Transverse colon (tissue), 4 donors: ENCODE measurements around the gene AOC1. TPM values are rescaled to one million over a fixed set of nuclear protein-coding genes. Genes with fewer than 3 reads are reported as not detected.

ENCODE experiments used
- DNase-seq: peaks from one replicate; pipeline ENCODE4 v3.0.0-alpha.2; 2019
- H3K27ac ChIP-seq, 4 donors: fragments of 200-600 bp; sonication (generic); 2 replicates each; pipeline ENCODE4 v1.5.1; 2016 to 2018; ENCODE audit warnings: inconsistent platforms in 4 of 4
- H3K27me3 ChIP-seq: fragments of 200-600 bp; sonication (generic); 2 replicates; pipeline ENCODE4 v1.5.1; 2017; ENCODE audit warnings: inconsistent platforms
- H3K36me3 ChIP-seq, 4 donors: fragments of 200-600 bp; sonication (generic); 2 replicates each; pipeline ENCODE4 v1.5.1; 2017 to 2019; ENCODE audit warnings: inconsistent platforms in 4 of 4
- H3K4me1 ChIP-seq, 4 donors: fragments of 200-600 bp; sonication (generic); 2 replicates each; pipeline ENCODE4 v1.5.1; 2017 to 2020; ENCODE audit warnings: inconsistent platforms in 4 of 4
- H3K4me3 ChIP-seq, 4 donors: fragments of 200-600 bp; sonication (generic); 1 replicate in 1 of 4; 2 replicates in 3 of 4; pipeline versions ENCODE4 v1.5.1 to v1.6.1; 2017 to 2019; ENCODE audit warnings: inconsistent platforms in 4 of 4
- H3K9me3 ChIP-seq, 2 donors: fragments of 200-600 bp; sonication (generic); 2 replicates each; pipeline ENCODE4 v1.5.1; 2017 to 2019; ENCODE audit warnings: inconsistent platforms in 2 of 2
- EP300 ChIP-seq: sonication (generic); formaldehyde crosslinking; IDR thresholded peaks from one replicate; pipeline ENCODE4 v1.6.1; 2017; ENCODE audit warnings: antibody characterized with exemption, low read depth
- POLR2A ChIP-seq: fragments of 450-650 bp; IDR thresholded peaks from one replicate; pipeline ENCODE4 v1.6.1; 2016; ENCODE audit warnings: antibody characterized with exemption, mild to moderate bottlenecking, moderate library complexity
- POLR2AphosphoS5 ChIP-seq, 3 donors: sonication (generic); formaldehyde crosslinking; IDR thresholded peaks; one replicate each; pipeline ENCODE4 v1.6.1; 2016; ENCODE audit warnings: antibody characterized with exemption in 3 of 3
- WGBS, 2 donors: methylation state at CpG; one replicate each; pipeline ENCODE4 v1.1.5; 2018; ENCODE audit warnings: low coverage in 1 of 2; 5-methylcytosine and 5-hydroxymethylcytosine counted together
- in situ Hi-C, 4 donors: fragments of 200-750 bp; cut with MboI; loops; one replicate each; pipeline versions ENCODE4 v1.15.0 to v1.15.1; 2017; ENCODE audit warnings: low sequenced_read_pairs in 3 of 4, low pct_ligation_motif_present in 1 of 4, low pct_unique_long_range_greater_than_20kb in 1 of 4
- intact Hi-C: fragments of 100-400 bp; cut with DNase I; formaldehyde crosslinking; loops from one replicate; pipeline ENCODE4 v1.15.1; 2023; ENCODE audit warnings: low total_unique reads
- total RNA-seq, 4 donors: library from RNA; depleted of rRNA; stranded (reverse); fragments of >200 nt; gene quantifications; one replicate each; pipeline ENCODE4 v1.1.0, GENCODE V29; 2016
- TF ChIP-seq, protein P1 (sequence below), 5 experiments: fragments of 200-600 bp in 3 of 5; fragments of 450-650 bp in 2 of 5; sonication (generic) in 3 of 5; IDR thresholded peaks; 1 replicate in 2 of 5; 2 replicates in 3 of 5; pipeline ENCODE4 v1.5.1; 2016 to 2017; ENCODE audit warnings: antibody characterized with exemption in 5 of 5, inconsistent platforms in 3 of 5, mild to moderate bottlenecking in 2 of 5, moderate library complexity in 1 of 5

The AOC1 gene, protein sequence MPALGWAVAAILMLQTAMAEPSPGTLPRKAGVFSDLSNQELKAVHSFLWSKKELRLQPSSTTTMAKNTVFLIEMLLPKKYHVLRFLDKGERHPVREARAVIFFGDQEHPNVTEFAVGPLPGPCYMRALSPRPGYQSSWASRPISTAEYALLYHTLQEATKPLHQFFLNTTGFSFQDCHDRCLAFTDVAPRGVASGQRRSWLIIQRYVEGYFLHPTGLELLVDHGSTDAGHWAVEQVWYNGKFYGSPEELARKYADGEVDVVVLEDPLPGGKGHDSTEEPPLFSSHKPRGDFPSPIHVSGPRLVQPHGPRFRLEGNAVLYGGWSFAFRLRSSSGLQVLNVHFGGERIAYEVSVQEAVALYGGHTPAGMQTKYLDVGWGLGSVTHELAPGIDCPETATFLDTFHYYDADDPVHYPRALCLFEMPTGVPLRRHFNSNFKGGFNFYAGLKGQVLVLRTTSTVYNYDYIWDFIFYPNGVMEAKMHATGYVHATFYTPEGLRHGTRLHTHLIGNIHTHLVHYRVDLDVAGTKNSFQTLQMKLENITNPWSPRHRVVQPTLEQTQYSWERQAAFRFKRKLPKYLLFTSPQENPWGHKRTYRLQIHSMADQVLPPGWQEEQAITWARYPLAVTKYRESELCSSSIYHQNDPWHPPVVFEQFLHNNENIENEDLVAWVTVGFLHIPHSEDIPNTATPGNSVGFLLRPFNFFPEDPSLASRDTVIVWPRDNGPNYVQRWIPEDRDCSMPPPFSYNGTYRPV
- 100 to 1,000 TPM; 143 to 687 (median 427) TPM for total RNA-seq

DNA sequence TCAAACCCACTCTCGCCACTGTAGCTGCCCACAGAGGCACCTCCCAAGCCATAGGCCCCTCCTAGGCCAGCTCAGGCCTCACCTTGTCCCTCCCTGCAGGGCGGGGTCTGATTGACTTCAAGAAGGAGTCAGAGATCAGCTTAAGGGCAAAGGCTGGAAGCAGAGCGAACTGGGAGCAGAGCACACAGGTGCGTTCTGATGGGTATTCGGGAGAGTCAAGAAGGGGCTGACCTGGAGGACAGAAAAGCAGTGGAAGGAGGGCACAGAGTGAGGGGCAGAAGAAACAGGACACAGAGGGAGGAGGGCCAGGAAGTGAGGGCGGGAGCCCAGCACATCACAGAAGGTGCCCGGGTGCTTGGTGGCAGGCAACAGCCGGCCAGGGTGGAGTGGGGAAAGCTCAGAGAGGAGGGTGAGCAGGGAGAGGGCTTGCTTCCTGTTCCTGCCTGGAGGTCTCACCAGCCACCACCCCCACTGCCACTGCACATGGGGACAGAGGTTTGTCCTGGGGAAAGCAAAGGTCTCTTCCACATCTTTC lies at the start of gene AOC1:
Gene AOC1, plus strand, starts transcription at position 147 of the 535 bp plus-strand sequence. CDS start 3,954 bp downstream, outside the sequence.
- peaks cover 0 to 13% (median 0%) of the 10 kb centered on the region in 4 donors for H3K4me1 ChIP-seq
- H3K9me3 ChIP-seq, result no peaks in the 10 kb centered on the region
- H3K36me3 ChIP-seq, result no peaks in the 10 kb centered on the region
- H3K4me3 ChIP-seq, result peak within 1 kb of the TSS; percentile 3 to 54 (median 43)
- no peaks in the 10 kb centered on the region for H3K27me3 ChIP-seq
- DNase-seq, result peak; percentile 91
- WGBS, 2 donors, result 30 to 36% methylated on average over 3 to 8 of the region's 8 CpGs
- in situ Hi-C loops (loop anchor here in 1 of 4 donors (10.0 kb wide), 1 partner anchor 68 kb away; no protein-coding TSS in a partner anchor), intact Hi-C loops (no loop called here)
- TF ChIP-seq POLR2A (peak; percentile 96), POLR2AphosphoS5 (IDR thresholded peaks at IDR 0.05) (peak; percentile 94 to 99 (median 96))
- TF ChIP-seq, protein P1, sequence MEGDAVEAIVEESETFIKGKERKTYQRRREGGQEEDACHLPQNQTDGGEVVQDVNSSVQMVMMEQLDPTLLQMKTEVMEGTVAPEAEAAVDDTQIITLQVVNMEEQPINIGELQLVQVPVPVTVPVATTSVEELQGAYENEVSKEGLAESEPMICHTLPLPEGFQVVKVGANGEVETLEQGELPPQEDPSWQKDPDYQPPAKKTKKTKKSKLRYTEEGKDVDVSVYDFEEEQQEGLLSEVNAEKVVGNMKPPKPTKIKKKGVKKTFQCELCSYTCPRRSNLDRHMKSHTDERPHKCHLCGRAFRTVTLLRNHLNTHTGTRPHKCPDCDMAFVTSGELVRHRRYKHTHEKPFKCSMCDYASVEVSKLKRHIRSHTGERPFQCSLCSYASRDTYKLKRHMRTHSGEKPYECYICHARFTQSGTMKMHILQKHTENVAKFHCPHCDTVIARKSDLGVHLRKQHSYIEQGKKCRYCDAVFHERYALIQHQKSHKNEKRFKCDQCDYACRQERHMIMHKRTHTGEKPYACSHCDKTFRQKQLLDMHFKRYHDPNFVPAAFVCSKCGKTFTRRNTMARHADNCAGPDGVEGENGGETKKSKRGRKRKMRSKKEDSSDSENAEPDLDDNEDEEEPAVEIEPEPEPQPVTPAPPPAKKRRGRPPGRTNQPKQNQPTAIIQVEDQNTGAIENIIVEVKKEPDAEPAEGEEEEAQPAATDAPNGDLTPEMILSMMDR (IDR thresholded peaks at IDR 0.05), result no peak
- peak within 1 kb of the TSS; percentile 70 to 86 (median 82) for H3K27ac ChIP-seq

DNA sequence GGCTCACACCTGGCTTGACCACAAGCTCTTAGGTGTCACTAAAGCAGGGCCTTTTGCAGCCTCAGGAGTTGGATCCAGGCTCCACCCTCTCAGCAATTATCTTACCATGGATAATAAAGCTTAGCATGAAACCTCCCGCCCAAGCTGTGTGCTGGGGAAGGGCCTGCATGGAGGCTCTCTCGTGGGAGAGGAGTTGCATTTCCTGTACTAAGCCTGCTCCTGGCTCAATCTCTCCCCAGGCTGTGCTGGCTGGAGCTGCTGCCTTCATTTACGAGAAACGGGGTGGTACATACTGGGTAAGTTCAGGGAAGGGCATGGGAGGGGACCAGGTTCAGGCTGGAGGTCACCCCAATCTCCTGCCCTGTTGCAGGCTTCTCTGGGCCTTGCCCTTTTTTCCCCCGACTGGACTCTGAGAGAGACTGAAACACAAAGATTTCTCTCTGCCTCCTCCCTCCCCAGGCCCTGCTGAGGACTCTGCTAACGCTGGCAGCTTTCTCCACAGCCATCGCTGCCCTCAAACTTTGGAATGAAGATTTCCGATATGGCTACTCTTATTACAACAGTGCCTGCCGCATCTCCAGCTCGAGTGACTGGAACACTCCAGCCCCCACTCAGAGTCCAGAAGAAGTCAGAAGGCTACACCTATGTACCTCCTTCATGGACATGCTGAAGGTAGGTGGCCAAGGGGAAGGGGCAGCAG lies 49.0 kb upstream of the AOC1 start:
- Histone ChIP-seq H3K27me3 (peaks cover 18% of the 10 kb centered on the region), H3K4me3 (no peak overlapping the region), H3K9me3 (peaks cover 0 to 14% of the 10 kb centered on the region in 2 donors), H3K27ac (peak overlapping the region; percentile 88 to 93 (median 91)), H3K36me3 (peaks cover 0 to 13% (median 2%) of the 10 kb centered on the region in 4 donors), H3K4me1 (peaks cover 10 to 57% (median 37%) of the 10 kb centered on the region in 4 donors)
- TF ChIP-seq, protein P1 (IDR thresholded peaks at IDR 0.05), result no peak
- TF ChIP-seq POLR2A (no peak), POLR2AphosphoS5 (IDR thresholded peaks at IDR 0.05) (no peak), EP300 (no peak)
- in situ Hi-C loops, result no loop called here
- WGBS, 2 donors, result 0 to 59% methylated on average over 1 to 10 of the region's 10 CpGs
- intact Hi-C loops, result loop anchor here (5.0 kb wide), 1 partner anchor 1204 kb away; no protein-coding TSS in a partner anchor
- DNase-seq, result peak; percentile 44

DNA sequence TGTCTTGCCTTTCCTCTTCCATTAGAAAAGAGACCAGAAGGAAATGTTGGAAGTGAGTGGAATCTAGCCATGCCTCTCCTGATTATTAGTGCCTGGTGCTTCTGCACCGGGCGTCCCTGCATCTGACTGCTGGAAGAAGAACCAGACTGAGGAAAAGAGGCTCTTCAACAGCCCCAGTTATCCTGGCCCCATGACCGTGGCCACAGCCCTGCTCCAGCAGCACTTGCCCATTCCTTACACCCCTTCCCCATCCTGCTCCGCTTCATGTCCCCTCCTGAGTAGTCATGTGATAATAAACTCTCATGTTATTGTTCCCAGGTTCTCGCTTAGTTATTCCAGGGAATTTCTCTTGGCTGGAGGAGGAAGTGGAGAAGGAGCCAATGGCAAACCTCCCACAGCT lies 47.5 kb upstream of the AOC1 start:
- H3K9me3 ChIP-seq, result peaks cover 10 to 14% of the 10 kb centered on the region in 2 donors
- intact Hi-C loops (loop anchor here (5.0 kb wide), 1 partner anchor 1202 kb away; no protein-coding TSS in a partner anchor), in situ Hi-C loops (no loop called here)
- DNase-seq, result no peak
- WGBS, 2 donors, result 91% methylated on average over 3 to 5 of the region's 5 CpGs
- H3K27ac ChIP-seq, result no peak overlapping the region
- peaks cover 0 to 13% (median 2%) of the 10 kb centered on the region in 4 donors for H3K36me3 ChIP-seq
- TF ChIP-seq POLR2A (no peak), POLR2AphosphoS5 (IDR thresholded peaks at IDR 0.05) (no peak), EP300 (no peak)
- TF ChIP-seq, protein P1 (IDR thresholded peaks at IDR 0.05), result no peak
- H3K27me3 ChIP-seq, result peaks cover 17% of the 10 kb centered on the region
- peaks cover 8 to 53% (median 34%) of the 10 kb centered on the region in 4 donors for H3K4me1 ChIP-seq
- H3K4me3 ChIP-seq, result no peak overlapping the region
